Trophoblast cell (in vitro differentiated cells and primary cell): ENCODE results near the gene LSG1.

Experiments
- DNase-seq, 2 donors: peaks; one replicate each; pipeline ENCODE4 v3.0.0-alpha.2; 2016
- H2AFZ ChIP-seq: 2 replicates; pipeline ENCODE4 v1.6.1; 2013; ENCODE audit warnings: low read length, moderate library complexity, mild to moderate bottlenecking; ENCODE audit not compliant: insufficient read depth, poor library complexity
- H2AK5ac ChIP-seq: 2 replicates; pipeline ENCODE4 v1.6.1; 2013; ENCODE audit warnings: mild to moderate bottlenecking, low read length
- H2BK120ac ChIP-seq: 2 replicates; pipeline ENCODE4 v1.6.1; 2013; ENCODE audit warnings: low read length, mild to moderate bottlenecking, moderate library complexity; ENCODE audit not compliant: insufficient read depth, poor library complexity
- H2BK12ac ChIP-seq: 2 replicates; pipeline ENCODE4 v1.6.1; 2013; ENCODE audit warnings: mild to moderate bottlenecking, low read length, moderate library complexity
- H2BK5ac ChIP-seq: 2 replicates; pipeline ENCODE4 v1.6.1; 2013; ENCODE audit warnings: low read length, low read depth, moderate library complexity, mild to moderate bottlenecking; ENCODE audit not compliant: poor library complexity
- H3K14ac ChIP-seq: 2 replicates; pipeline ENCODE4 v1.6.1; 2013; ENCODE audit warnings: mild to moderate bottlenecking, low read length
- H3K18ac ChIP-seq: 2 replicates; pipeline ENCODE4 v1.6.1; 2013; ENCODE audit warnings: mild to moderate bottlenecking, low read length
- H3K23ac ChIP-seq: 2 replicates; pipeline ENCODE4 v1.6.1; 2013; ENCODE audit warnings: low read length
- H3K27ac ChIP-seq: 2 replicates; pipeline ENCODE4 v1.5.1; 2013; ENCODE audit warnings: low read depth, mild to moderate bottlenecking, inconsistent platforms, low read length, moderate library complexity
- H3K27me3 ChIP-seq: 2 replicates; pipeline ENCODE4 v1.6.1; 2013; ENCODE audit warnings: inconsistent platforms, mild to moderate bottlenecking, low read length, moderate library complexity; ENCODE audit not compliant: insufficient read depth
- H3K36me3 ChIP-seq, 2 experiments: 1 replicate in 1 of 2; 2 replicates in 1 of 2; pipeline ENCODE4 v1.6.1; 2013; ENCODE audit warnings: low read length in 2 of 2, mild to moderate bottlenecking in 2 of 2, moderate library complexity in 1 of 2; ENCODE audit not compliant: insufficient read depth in 2 of 2, control insufficient read depth in 1 of 2
- H3K4ac ChIP-seq: 2 replicates; pipeline ENCODE4 v1.6.1; 2013; ENCODE audit warnings: low read depth, mild to moderate bottlenecking, low read length, moderate library complexity
- H3K4me1 ChIP-seq, 2 experiments: 1 replicate in 1 of 2; 2 replicates in 1 of 2; pipeline ENCODE4 v1.6.1; 2013; ENCODE audit warnings: low read length in 2 of 2, mild to moderate bottlenecking in 2 of 2, moderate library complexity in 1 of 2; ENCODE audit not compliant: insufficient read depth in 2 of 2, control insufficient read depth in 1 of 2
- H3K4me2 ChIP-seq: 2 replicates; pipeline ENCODE4 v1.6.1; 2013; ENCODE audit warnings: inconsistent platforms, mild to moderate bottlenecking, low read length, moderate library complexity
- H3K4me3 ChIP-seq: 2 replicates; pipeline ENCODE4 v1.5.1; 2013; ENCODE audit warnings: mild to moderate bottlenecking, low read depth, low read length, inconsistent platforms
- H3K79me1 ChIP-seq: one replicate; pipeline ENCODE4 v1.6.1; 2013; ENCODE audit warnings: low read length
- H3K79me2 ChIP-seq: 2 replicates; pipeline ENCODE4 v1.6.1; 2013; ENCODE audit warnings: low read length, mild to moderate bottlenecking; ENCODE audit not compliant: control insufficient read depth, insufficient read depth, poor library complexity
- H3K9ac ChIP-seq: 2 replicates; pipeline ENCODE4 v1.6.1; 2013; ENCODE audit warnings: mild to moderate bottlenecking, low read length
- H3K9me3 ChIP-seq: 2 replicates; pipeline ENCODE4 v1.6.1; 2013; ENCODE audit warnings: low read depth, mild to moderate bottlenecking, control low read depth, inconsistent platforms, low read length; ENCODE audit not compliant: insufficient read depth
- H4K12ac ChIP-seq: 2 replicates; pipeline ENCODE4 v1.6.1; 2013; ENCODE audit warnings: low read depth, mild to moderate bottlenecking, low read length, moderate library complexity
- H4K8ac ChIP-seq: 2 replicates; pipeline ENCODE4 v1.6.1; 2013; ENCODE audit warnings: low read depth, mild to moderate bottlenecking, low read length, moderate library complexity
- H4K91ac ChIP-seq: one replicate; pipeline ENCODE4 v1.6.1; 2013; ENCODE audit warnings: low read depth, mild to moderate bottlenecking, low read length, moderate library complexity
- WGBS: extraction: QIAGEN DNeasy Blood & Tissue Kit; methylation state at CpG from one replicate; pipeline ENCODE4 v1.1.7; 2013; ENCODE audit warnings: missing lambda C conversion rate; ENCODE audit not compliant: insufficient read length, insufficient coverage; ENCODE audit errors: extremely low coverage; 5-methylcytosine and 5-hydroxymethylcytosine counted together

The LSG1 gene

DNA sequence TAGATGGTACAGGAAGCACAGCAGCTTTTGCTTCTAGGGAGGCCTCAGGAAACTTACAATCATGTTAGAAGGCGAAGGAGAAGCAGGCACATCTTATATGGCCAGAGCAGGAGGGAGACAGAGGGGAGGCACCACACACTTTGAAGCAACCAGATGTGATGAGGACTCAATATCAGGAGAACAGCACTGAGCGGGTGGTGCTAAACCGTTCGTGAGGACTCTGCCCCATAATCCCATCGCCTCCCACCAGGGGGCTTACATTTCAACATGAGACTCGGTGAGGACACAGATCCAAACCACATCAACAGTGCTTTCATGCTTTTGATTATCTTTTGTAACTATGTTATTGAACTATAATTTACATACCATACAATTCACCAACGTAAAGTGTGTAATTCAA, 31.2 kb downstream of the LSG1 start:
- no peak overlapping the region for H2BK120ac ChIP-seq
- no peaks in the 10 kb centered on the region for H3K9me3 ChIP-seq
- H3K36me3 ChIP-seq, result peaks cover 14 to 21% of the 10 kb centered on the region in 2 experiments
- H3K18ac ChIP-seq, result no peak overlapping the region
- no peak overlapping the region for H3K4ac ChIP-seq
- H3K23ac ChIP-seq, result no peak overlapping the region
- H3K4me2 ChIP-seq, result no peak overlapping the region
- no peaks in the 10 kb centered on the region for H3K79me1 ChIP-seq
- H3K27me3 ChIP-seq, result no peaks in the 10 kb centered on the region
- no peak overlapping the region for H3K4me3 ChIP-seq
- H3K79me2 ChIP-seq, result peaks cover 2% of the 10 kb centered on the region
- H3K9ac ChIP-seq, result no peak overlapping the region
- peak in 1 of 2 donors; percentile 18 for DNase-seq
- H4K12ac ChIP-seq, result no peak overlapping the region
- H2AK5ac ChIP-seq, result no peak overlapping the region
- no peak overlapping the region for H4K8ac ChIP-seq
- no peak overlapping the region for H4K91ac ChIP-seq
- no peak overlapping the region for H2AFZ ChIP-seq
- H2BK12ac ChIP-seq, result no peak overlapping the region
- no peak overlapping the region for H3K14ac ChIP-seq
- H3K4me1 ChIP-seq, result peaks cover 2 to 4% of the 10 kb centered on the region in 2 experiments
- WGBS, result no CpG with 5 or more reads among the region's 7 CpGs
- no peak overlapping the region for H2BK5ac ChIP-seq
- H3K27ac ChIP-seq, result no peak overlapping the region

GRCh38 chr3:194638991-194639605, 32.9 kb downstream of the LSG1 start:
- Histone ChIP-seq H4K8ac (no peak overlapping the region), H3K79me2 (peaks cover 2% of the 10 kb centered on the region), H3K9me3 (no peaks in the 10 kb centered on the region), H3K23ac (no peak overlapping the region), H4K12ac (no peak overlapping the region), H3K27ac (no peak overlapping the region), H2BK12ac (no peak overlapping the region), H3K27me3 (no peaks in the 10 kb centered on the region), H2AFZ (no peak overlapping the region), H3K4ac (no peak overlapping the region), H3K18ac (no peak overlapping the region), H2BK5ac (peak overlapping the region; percentile 11), H2BK120ac (no peak overlapping the region), H3K4me2 (no peak overlapping the region), H3K9ac (no peak overlapping the region), H3K79me1 (no peaks in the 10 kb centered on the region), H3K4me3 (no peak overlapping the region), H2AK5ac (no peak overlapping the region), H3K4me1 (peaks cover 2 to 4% of the 10 kb centered on the region in 2 experiments), H3K36me3 (peaks cover 14% of the 10 kb centered on the region in 2 experiments), H3K14ac (no peak overlapping the region), H4K91ac (no peak overlapping the region)
- DNase-seq, result no peak
- no CpG with 5 or more reads among the region's 10 CpGs for WGBS

- no peak overlapping the region for H3K4me3 ChIP-seq
- H3K14ac ChIP-seq, result peak overlapping the region; percentile 6
- H4K12ac ChIP-seq, result no peak overlapping the region
- H3K27ac ChIP-seq, result peak overlapping the region; percentile 14
- H3K18ac ChIP-seq, result no peak overlapping the region
- H2AK5ac ChIP-seq, result no peak overlapping the region
- peak overlapping the region; percentile 6 for H2BK5ac ChIP-seq
- no CpG with 5 or more reads among the region's 22 CpGs for WGBS
- H3K79me1 ChIP-seq, result peaks cover 2% of the 10 kb centered on the region
- no peaks in the 10 kb centered on the region for H3K27me3 ChIP-seq
- peaks cover 2 to 4% of the 10 kb centered on the region in 2 experiments for H3K4me1 ChIP-seq
- peaks cover 14% of the 10 kb centered on the region in 2 experiments for H3K36me3 ChIP-seq
- H3K9me3 ChIP-seq, result no peaks in the 10 kb centered on the region
- H2AFZ ChIP-seq, result no peak overlapping the region
- no peak overlapping the region for H4K91ac ChIP-seq
- no peak for DNase-seq
- H3K4me2 ChIP-seq, result no peak overlapping the region
- H4K8ac ChIP-seq, result no peak overlapping the region
- no peak overlapping the region for H3K4ac ChIP-seq
- peak overlapping the region; percentile 5 for H2BK12ac ChIP-seq
- H3K23ac ChIP-seq, result no peak overlapping the region
- peaks cover 5% of the 10 kb centered on the region for H3K79me2 ChIP-seq
- no peak overlapping the region for H3K9ac ChIP-seq
- H2BK120ac ChIP-seq, result peak overlapping the region; percentile 18
Measured at GRCh38 chr3:194637541-194638400, 34.2 kb downstream of the LSG1 start.

GRCh38 chr3:194637066-194637465, 34.9 kb downstream of the LSG1 start:
- Histone ChIP-seq H3K9me3 (peaks cover 2% of the 10 kb centered on the region), H3K23ac (no peak overlapping the region), H2BK5ac (no peak overlapping the region), H2BK120ac (no peak overlapping the region), H2AFZ (no peak overlapping the region), H3K79me2 (peaks cover 5% of the 10 kb centered on the region), H3K4me2 (no peak overlapping the region), H3K27me3 (no peaks in the 10 kb centered on the region), H3K4me3 (no peak overlapping the region), H4K91ac (no peak overlapping the region), H3K9ac (no peak overlapping the region), H3K27ac (no peak overlapping the region), H2AK5ac (no peak overlapping the region), H4K8ac (no peak overlapping the region), H4K12ac (no peak overlapping the region), H3K14ac (no peak overlapping the region), H3K36me3 (peaks cover 13 to 14% of the 10 kb centered on the region in 2 experiments), H3K18ac (no peak overlapping the region), H3K4me1 (peaks cover 4 to 9% of the 10 kb centered on the region in 2 experiments), H2BK12ac (no peak overlapping the region), H3K79me1 (peaks cover 2% of the 10 kb centered on the region), H3K4ac (no peak overlapping the region)
- no peak for DNase-seq
- no CpG with 5 or more reads among the region's 3 CpGs for WGBS
